ENCODE measurements around the gene RGS19.

Gene RGS19

GRCh38 chr20:64076061-64076997 is 3.0 kb downstream of the RGS19 start:
- no peak for DNase-seq

GRCh38 chr20:64075556-64075955 is 3.8 kb downstream of the RGS19 start:
- no peak for DNase-seq

GRCh38 chr20:64074963-64075362 is 4.4 kb downstream of the RGS19 start:
- no peak for DNase-seq

- DNase-seq, result no peak
These were observed 5.0 kb downstream of the RGS19 start for GRCh38 chr20:64074184-64074789.

- no peak for DNase-seq
These were observed 5.7 kb downstream of the RGS19 start for GRCh38 chr20:64073476-64074183.

- no peak for DNase-seq
These were observed 6.7 kb downstream of the RGS19 start for GRCh38 chr20:64072498-64073063.

GRCh38 chr20:64071341-64072332 is 7.7 kb downstream of the RGS19 start:
- no peak for DNase-seq

GRCh38 chr20:64070244-64070993 is 8.9 kb downstream of the RGS19 start:
- no peak for DNase-seq

- DNase-seq, result no peak
These were observed 9.6 kb downstream of the RGS19 start for GRCh38 chr20:64069614-64070243.

- no peak for DNase-seq
These were observed 10.1 kb downstream of the RGS19 start for GRCh38 chr20:64069209-64069613.

- no peak for DNase-seq
These were observed 10.7 kb downstream of the RGS19 start for GRCh38 chr20:64068386-64069208.

- DNase-seq, result no peak
These were observed 11.5 kb downstream of the RGS19 start for GRCh38 chr20:64067733-64068307.

GRCh38 chr20:64067005-64067632 is 12.2 kb downstream of the RGS19 start:
- DNase-seq, result no peak

GRCh38 chr20:64065974-64066343 is 13.4 kb downstream of the RGS19 start:
- no peak for DNase-seq

GRCh38 chr20:64065062-64065973 is 14.0 kb downstream of the RGS19 start:
- no peak for DNase-seq

- DNase-seq, result no peak
These were observed 15.1 kb downstream of the RGS19 start for GRCh38 chr20:64064145-64064698.

GRCh38 chr20:64063389-64064144 is 15.8 kb downstream of the RGS19 start:
- DNase-seq, result no peak

Data from SHP77 treated with DMSO at 0.1 percent for 48 hours (cell line).